ENCODE results near the gene HIGD2A. TPM values are rescaled to one million over a fixed set of nuclear protein-coding genes. Genes with fewer than 3 reads are reported as not detected.

HIGD2A gene
- polyA plus RNA-seq, 2 donors: 151 to 163 TPM

DNA sequence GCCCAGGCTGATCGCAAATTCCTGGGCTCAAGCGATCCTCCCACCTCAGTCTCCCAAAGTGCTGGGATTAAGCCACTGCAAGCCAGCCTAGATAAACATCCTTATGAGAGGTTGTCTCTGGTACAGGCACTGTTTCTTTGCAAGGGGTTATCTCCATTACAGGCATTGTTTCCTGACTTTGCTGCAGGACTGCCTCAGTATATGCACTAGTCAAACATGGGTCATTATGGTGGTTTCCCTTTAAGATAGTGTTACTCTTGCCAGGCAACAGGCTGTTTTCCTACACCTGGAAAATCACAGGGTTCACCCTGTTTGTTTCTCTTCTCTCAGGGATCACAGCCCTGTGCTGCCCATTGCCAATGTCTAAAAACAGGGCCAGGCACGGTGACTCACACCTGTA, 35.6 kb downstream of the HIGD2A start:
- Histone ChIP-seq H3K9me3 (ENCODE audit: control insufficient read depth in 2 of 2, insufficient read depth in 1 of 2, low read depth in 1 of 2, low read length in 1 of 2) (no peaks in the 10 kb centered on the region), H3K27ac (ENCODE audit: low read depth in 2 of 2, low read length in 1 of 2) (no peak overlapping the region), H3K27me3 (ENCODE audit: control insufficient read depth in 1 of 2, insufficient read depth in 2 of 2, low read length in 2 of 2) (no peaks in the 10 kb centered on the region), H3K4me3 (ENCODE audit: low read depth in 1 of 2, low read length in 2 of 2) (no peak overlapping the region), H3K4me1 (ENCODE audit: control insufficient read depth in 2 of 2, insufficient read depth in 2 of 2, low read length in 1 of 2) (no peaks in the 10 kb centered on the region), H3K36me3 (ENCODE audit: control insufficient read depth in 2 of 2, insufficient read depth in 2 of 2, low read length in 1 of 2) (no peaks in the 10 kb centered on the region)
- 75 to 77% methylated on average over 3 of the region's 3 CpGs for WGBS, 2 donors

DNA sequence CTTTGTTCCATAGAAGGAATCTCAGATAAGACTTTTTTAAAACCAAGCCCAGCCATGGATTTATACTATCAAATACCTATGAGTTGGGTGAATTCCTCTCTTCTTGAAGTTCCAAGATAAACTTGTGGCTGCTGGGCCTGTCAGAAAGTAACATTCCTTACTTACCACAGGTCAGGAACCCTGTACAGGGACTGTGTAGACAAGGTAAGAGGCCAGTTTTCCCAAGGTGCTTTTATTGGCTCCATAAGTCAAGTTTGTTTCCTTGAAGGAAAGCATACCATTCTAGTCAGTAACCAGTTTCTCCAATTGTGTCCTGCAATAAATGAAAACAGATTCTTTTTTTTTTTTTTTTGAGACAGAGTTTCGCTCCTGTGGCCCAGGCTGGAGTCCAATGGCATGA, 36.6 kb downstream of the HIGD2A start:
- Histone ChIP-seq H3K36me3 (ENCODE audit: control insufficient read depth in 2 of 2, insufficient read depth in 2 of 2, low read length in 1 of 2) (no peaks in the 10 kb centered on the region), H3K9me3 (ENCODE audit: control insufficient read depth in 2 of 2, insufficient read depth in 1 of 2, low read depth in 1 of 2, low read length in 1 of 2) (no peaks in the 10 kb centered on the region), H3K4me1 (ENCODE audit: control insufficient read depth in 2 of 2, insufficient read depth in 2 of 2, low read length in 1 of 2) (no peaks in the 10 kb centered on the region), H3K27me3 (ENCODE audit: control insufficient read depth in 1 of 2, insufficient read depth in 2 of 2, low read length in 2 of 2) (no peaks in the 10 kb centered on the region), H3K27ac (ENCODE audit: low read depth in 2 of 2, low read length in 1 of 2) (no peak overlapping the region), H3K4me3 (ENCODE audit: low read depth in 1 of 2, low read length in 2 of 2) (no peak overlapping the region)
- 70 to 91% methylated on average over 1 of the region's 1 CpG for WGBS, 2 donors

DNA sequence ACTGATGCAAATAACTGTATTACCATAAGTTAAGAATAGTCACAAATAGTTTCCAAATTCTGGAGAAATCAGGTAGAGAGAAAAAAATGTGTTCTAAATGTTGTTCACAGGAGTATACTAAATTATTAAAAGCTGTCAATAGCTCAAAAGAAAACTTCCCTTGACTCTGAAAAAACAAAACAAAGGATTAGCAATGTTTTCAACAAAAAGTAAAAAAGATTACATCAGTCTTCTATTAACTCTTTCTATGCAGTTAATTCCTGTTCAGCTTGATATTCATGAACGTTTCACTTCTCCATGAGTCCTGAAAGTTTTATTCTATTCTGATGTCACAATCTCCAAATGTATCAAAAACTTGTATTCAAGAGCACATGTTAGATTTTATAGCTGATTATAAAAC, 37.2 kb downstream of the HIGD2A start:
- H3K9me3 ChIP-seq (ENCODE audit: control insufficient read depth in 2 of 2, insufficient read depth in 1 of 2, low read depth in 1 of 2, low read length in 1 of 2): no peaks in the 10 kb centered on the region
- H3K27ac ChIP-seq (ENCODE audit: low read depth in 2 of 2, low read length in 1 of 2): no peak overlapping the region
- WGBS, 2 donors: 87 to 88% methylated on average over 1 of the region's 1 CpG
- H3K27me3 ChIP-seq (ENCODE audit: control insufficient read depth in 1 of 2, insufficient read depth in 2 of 2, low read length in 2 of 2): no peaks in the 10 kb centered on the region
- H3K36me3 ChIP-seq (ENCODE audit: control insufficient read depth in 2 of 2, insufficient read depth in 2 of 2, low read length in 1 of 2): no peaks in the 10 kb centered on the region
- no peak overlapping the region for H3K4me3 ChIP-seq (ENCODE audit: low read depth in 1 of 2, low read length in 2 of 2)
- H3K4me1 ChIP-seq (ENCODE audit: control insufficient read depth in 2 of 2, insufficient read depth in 2 of 2, low read length in 1 of 2): no peaks in the 10 kb centered on the region

DNA sequence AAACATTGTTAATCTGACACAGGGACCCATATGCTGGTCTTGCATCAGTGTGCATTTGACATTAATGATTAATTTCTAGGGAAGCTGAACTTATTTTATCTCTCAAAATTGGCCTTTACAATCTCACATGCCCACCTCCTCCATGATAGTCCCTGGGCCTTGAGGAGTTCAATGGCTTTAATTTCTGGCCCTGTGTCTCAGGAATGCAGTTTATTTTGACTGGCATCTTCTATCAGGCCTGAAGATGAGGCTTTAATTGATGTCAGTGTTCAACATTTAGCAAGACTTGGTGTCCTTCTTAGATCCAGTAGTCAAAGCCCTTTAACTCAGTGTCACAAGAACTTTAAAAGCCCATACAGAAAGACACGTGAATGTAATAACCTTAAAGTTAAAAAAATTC, 38.3 kb downstream of the HIGD2A start:
- Histone ChIP-seq H3K4me3 (ENCODE audit: low read depth in 1 of 2, low read length in 2 of 2) (no peak overlapping the region), H3K4me1 (ENCODE audit: control insufficient read depth in 2 of 2, insufficient read depth in 2 of 2, low read length in 1 of 2) (no peaks in the 10 kb centered on the region), H3K9me3 (ENCODE audit: control insufficient read depth in 2 of 2, insufficient read depth in 1 of 2, low read depth in 1 of 2, low read length in 1 of 2) (no peaks in the 10 kb centered on the region), H3K27me3 (ENCODE audit: control insufficient read depth in 1 of 2, insufficient read depth in 2 of 2, low read length in 2 of 2) (no peaks in the 10 kb centered on the region), H3K36me3 (ENCODE audit: control insufficient read depth in 2 of 2, insufficient read depth in 2 of 2, low read length in 1 of 2) (no peaks in the 10 kb centered on the region), H3K27ac (ENCODE audit: low read depth in 2 of 2, low read length in 1 of 2) (no peak overlapping the region)
- WGBS, 2 donors: 66 to 85% methylated on average over 1 of the region's 1 CpG

DNA sequence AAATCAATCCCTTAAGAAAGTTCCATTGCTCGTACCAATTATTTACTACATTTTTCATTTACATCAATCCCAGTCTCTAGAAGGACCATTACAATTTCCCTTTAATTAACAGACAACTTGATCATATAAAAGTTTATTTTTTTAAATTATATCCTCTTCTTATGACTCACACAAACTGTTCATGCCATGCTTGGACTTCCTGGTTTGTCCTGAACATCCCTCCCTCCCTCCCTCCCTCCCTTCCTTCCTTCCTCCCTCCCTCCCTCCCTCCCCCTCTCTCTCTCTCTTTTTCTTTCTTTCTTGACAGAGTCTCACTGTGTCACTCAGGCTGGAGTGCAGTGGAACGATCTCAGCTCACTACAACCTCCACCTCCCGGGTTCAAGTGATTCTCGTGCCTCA, 39.4 kb downstream of the HIGD2A start:
- Histone ChIP-seq H3K36me3 (ENCODE audit: control insufficient read depth in 2 of 2, insufficient read depth in 2 of 2, low read length in 1 of 2) (no peaks in the 10 kb centered on the region), H3K4me1 (ENCODE audit: control insufficient read depth in 2 of 2, insufficient read depth in 2 of 2, low read length in 1 of 2) (no peaks in the 10 kb centered on the region), H3K27me3 (ENCODE audit: control insufficient read depth in 1 of 2, insufficient read depth in 2 of 2, low read length in 2 of 2) (no peaks in the 10 kb centered on the region), H3K27ac (ENCODE audit: low read depth in 2 of 2, low read length in 1 of 2) (no peak overlapping the region), H3K4me3 (ENCODE audit: low read depth in 1 of 2, low read length in 2 of 2) (no peak overlapping the region), H3K9me3 (ENCODE audit: control insufficient read depth in 2 of 2, insufficient read depth in 1 of 2, low read depth in 1 of 2, low read length in 1 of 2) (no peaks in the 10 kb centered on the region)
- WGBS, 2 donors: 59 to 77% methylated on average over 4 of the region's 4 CpGs

DNA sequence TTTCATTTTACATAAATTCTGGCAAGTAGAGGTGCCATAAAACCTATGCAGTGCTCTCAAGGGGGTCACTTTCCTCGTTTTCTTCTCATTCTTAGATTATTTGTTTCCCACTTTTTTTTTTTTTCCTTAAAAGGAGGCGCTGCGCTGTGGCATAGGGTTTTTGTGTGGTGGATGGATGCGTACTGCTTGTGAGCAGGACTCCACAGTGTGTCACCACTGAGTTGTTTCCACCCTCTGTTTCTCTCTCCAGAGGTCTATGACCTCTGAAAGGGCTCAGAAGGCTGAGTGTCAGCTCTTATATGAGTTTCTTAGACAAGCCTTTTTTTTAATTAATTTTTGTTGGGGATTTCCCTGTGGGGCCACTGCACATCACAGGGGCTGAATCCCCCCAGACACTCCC, 41.4 kb downstream of the HIGD2A start:
- H3K36me3 ChIP-seq (ENCODE audit: control insufficient read depth in 2 of 2, insufficient read depth in 2 of 2, low read length in 1 of 2): no peaks in the 10 kb centered on the region
- no peaks in the 10 kb centered on the region for H3K27me3 ChIP-seq (ENCODE audit: control insufficient read depth in 1 of 2, insufficient read depth in 2 of 2, low read length in 2 of 2)
- 66 to 69% methylated on average over 4 of the region's 4 CpGs for WGBS, 2 donors
- H3K27ac ChIP-seq (ENCODE audit: low read depth in 2 of 2, low read length in 1 of 2): no peak overlapping the region
- H3K4me3 ChIP-seq (ENCODE audit: low read depth in 1 of 2, low read length in 2 of 2): no peak overlapping the region
- H3K4me1 ChIP-seq (ENCODE audit: control insufficient read depth in 2 of 2, insufficient read depth in 2 of 2, low read length in 1 of 2): no peaks in the 10 kb centered on the region
- no peaks in the 10 kb centered on the region for H3K9me3 ChIP-seq (ENCODE audit: control insufficient read depth in 2 of 2, insufficient read depth in 1 of 2, low read depth in 1 of 2, low read length in 1 of 2)

DNA sequence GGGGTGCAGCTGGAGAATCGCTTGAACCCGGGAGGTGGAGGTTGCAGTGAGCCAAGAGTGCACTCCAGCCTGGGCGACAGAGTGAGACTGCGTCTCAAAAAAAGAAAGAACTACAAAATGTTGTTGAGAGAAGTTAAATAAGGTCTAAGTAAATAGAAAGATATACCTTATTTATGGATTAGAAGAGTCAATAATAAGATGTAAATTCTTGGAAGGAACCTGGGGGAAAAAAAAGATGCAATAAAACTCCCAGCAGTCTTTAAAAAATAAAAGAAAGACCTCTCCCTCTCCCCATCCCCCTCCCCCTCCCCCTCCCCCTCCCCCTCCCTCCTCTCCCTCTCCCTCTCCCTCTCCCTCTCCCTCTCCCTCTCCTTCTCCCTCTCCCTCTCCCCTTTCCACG, 44.2 kb downstream of the HIGD2A start:
- Histone ChIP-seq H3K4me3 (ENCODE audit: low read depth in 1 of 2, low read length in 2 of 2) (no peak overlapping the region), H3K4me1 (ENCODE audit: control insufficient read depth in 2 of 2, insufficient read depth in 2 of 2, low read length in 1 of 2) (no peaks in the 10 kb centered on the region), H3K27me3 (ENCODE audit: control insufficient read depth in 1 of 2, insufficient read depth in 2 of 2, low read length in 2 of 2) (no peaks in the 10 kb centered on the region), H3K36me3 (ENCODE audit: control insufficient read depth in 2 of 2, insufficient read depth in 2 of 2, low read length in 1 of 2) (no peaks in the 10 kb centered on the region), H3K27ac (ENCODE audit: low read depth in 2 of 2, low read length in 1 of 2) (no peak overlapping the region), H3K9me3 (ENCODE audit: control insufficient read depth in 2 of 2, insufficient read depth in 1 of 2, low read depth in 1 of 2, low read length in 1 of 2) (no peaks in the 10 kb centered on the region)
- WGBS, 2 donors: 92 to 93% methylated on average over 4 of the region's 5 CpGs

DNA sequence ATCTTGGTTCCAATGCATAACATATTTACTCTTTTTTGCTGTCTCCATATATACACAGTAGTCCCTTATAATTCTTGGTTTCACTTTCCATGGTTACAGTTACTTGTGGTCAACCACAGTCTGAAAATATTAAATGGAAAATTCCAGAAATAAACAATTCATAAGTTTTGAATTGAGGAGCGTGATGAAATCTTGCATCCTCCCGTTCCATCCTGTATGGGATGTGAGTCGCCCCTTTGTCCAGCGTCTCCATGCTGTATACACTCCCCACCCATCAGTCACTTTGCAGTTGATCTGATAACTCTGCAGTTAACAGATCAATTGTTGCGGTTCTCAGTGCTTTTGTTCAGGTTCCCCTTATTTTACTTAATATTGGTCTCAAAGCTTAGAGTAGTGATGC, 48.1 kb downstream of the HIGD2A start:
- Histone ChIP-seq H3K4me1 (ENCODE audit: control insufficient read depth in 2 of 2, insufficient read depth in 2 of 2, low read length in 1 of 2) (no peaks in the 10 kb centered on the region), H3K4me3 (ENCODE audit: low read depth in 1 of 2, low read length in 2 of 2) (no peak overlapping the region), H3K27me3 (ENCODE audit: control insufficient read depth in 1 of 2, insufficient read depth in 2 of 2, low read length in 2 of 2) (no peaks in the 10 kb centered on the region), H3K36me3 (ENCODE audit: control insufficient read depth in 2 of 2, insufficient read depth in 2 of 2, low read length in 1 of 2) (no peaks in the 10 kb centered on the region), H3K27ac (ENCODE audit: low read depth in 2 of 2, low read length in 1 of 2) (no peak overlapping the region), H3K9me3 (ENCODE audit: control insufficient read depth in 2 of 2, insufficient read depth in 1 of 2, low read depth in 1 of 2, low read length in 1 of 2) (no peaks in the 10 kb centered on the region)
- WGBS, 2 donors: 28% methylated on average over 5 of the region's 5 CpGs

DNA sequence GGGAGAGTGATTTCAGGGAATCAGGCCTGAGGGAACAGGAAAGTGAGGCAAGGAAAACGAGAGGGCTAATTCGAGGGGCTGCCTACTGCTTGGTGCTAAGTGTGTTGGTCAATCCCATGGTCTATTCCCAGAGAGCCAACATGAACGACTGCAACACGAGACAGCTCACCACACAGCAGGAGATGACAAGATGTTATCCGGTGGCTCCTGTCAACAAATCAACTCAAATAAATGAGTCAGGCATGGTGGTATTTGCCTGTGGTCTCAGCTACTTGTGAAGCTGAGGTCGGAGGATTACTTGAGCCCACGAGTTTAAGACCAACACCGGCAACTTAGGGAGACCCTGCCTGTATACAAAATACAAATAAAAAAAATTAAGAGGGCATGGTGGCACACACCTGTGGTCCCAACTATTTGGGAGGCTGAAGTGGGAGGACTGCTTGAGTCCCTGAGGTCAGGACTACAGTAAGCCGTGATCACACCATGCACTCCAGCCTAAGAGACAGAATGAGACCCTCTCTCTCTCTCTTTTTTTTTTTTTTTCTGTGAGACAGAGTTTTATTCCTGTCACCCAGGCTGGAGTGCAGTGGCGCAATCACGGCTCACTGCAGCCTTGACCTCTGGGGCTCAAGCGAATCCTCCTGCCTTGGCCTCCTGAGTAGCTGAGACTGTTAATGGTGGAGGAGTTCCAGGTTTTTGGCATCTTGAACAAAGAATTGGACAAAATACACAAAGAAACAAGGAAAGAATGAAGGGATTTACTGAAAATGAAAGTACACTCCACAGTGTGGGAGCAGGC, 50.6 kb downstream of the HIGD2A start:
- no peak overlapping the region for H3K4me3 ChIP-seq (ENCODE audit: low read depth in 1 of 2, low read length in 2 of 2)
- H3K36me3 ChIP-seq (ENCODE audit: control insufficient read depth in 2 of 2, insufficient read depth in 2 of 2, low read length in 1 of 2): no peaks in the 10 kb centered on the region
- 78 to 83% methylated on average over 12 of the region's 12 CpGs for WGBS, 2 donors
- no peaks in the 10 kb centered on the region for H3K27me3 ChIP-seq (ENCODE audit: control insufficient read depth in 1 of 2, insufficient read depth in 2 of 2, low read length in 2 of 2)
- no peak overlapping the region for H3K27ac ChIP-seq (ENCODE audit: low read depth in 2 of 2, low read length in 1 of 2)
- no peaks in the 10 kb centered on the region for H3K9me3 ChIP-seq (ENCODE audit: control insufficient read depth in 2 of 2, insufficient read depth in 1 of 2, low read depth in 1 of 2, low read length in 1 of 2)
- H3K4me1 ChIP-seq (ENCODE audit: control insufficient read depth in 2 of 2, insufficient read depth in 2 of 2, low read length in 1 of 2): no peaks in the 10 kb centered on the region
